ENCODE measurements around the gene ZNF526.
"Not testable (repeated sequence)": the region's sequence is repeated elsewhere in the genome, so short reads cannot be mapped to it uniquely, and the experiment has no call there.

ZNF526 gene

DNA sequence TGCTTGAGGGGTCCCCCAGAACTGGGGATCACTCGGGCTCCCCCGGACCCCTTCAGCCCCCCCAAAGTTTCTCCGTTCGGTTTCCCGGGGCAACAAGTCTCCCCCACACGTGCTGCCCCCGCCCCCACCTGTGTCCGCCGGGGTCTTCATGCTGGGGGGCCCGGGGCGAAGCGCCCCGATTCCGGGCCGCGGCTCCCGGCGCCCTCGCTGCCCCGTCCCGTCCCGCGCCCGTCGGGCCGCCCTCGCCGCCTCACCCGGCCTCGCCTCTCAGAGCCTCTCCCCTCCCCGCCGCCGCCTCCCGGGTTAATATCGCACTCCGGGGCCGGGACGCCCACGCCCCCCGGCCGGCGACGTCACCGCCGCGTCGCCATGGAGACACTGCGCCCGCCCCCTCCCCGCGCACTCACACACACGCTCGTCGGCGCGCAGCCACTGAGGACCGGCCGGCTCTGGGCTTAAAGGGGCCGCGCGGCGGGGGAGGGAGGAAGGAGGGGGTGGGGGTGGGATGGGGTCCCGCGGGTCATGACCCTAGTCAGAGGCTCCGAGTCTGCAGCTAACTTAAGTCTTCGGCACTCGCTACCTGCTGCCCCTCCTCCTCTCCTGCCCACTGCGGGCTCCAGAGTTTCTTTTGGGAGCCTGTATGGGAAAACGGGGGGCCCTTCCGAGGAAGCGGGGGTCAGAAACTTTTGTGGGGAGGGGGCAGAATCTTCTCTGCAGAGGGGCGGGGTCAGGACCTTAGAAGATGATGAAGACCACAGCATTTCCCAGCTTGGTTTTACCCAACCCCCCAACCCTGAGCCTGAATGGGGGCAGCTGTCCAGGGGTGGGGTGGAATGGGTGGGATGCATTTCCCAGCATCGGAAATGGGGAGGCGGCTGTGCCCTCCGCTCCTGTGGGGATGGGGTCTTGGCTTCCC is 35.0 kb downstream of the ZNF526 start, which contains the start of gene ERF:
ERF (minus strand) TSS at position 279 of the 916 bp plus-strand sequence; CDS start at position 150, 129 bp downstream.
- CTCF ChIA-PET: interaction anchor here (1.0 kb wide), 1 partner anchor 24 kb away, joined by 3 read pairs; no protein-coding TSS in a partner anchor
- POLR2A ChIA-PET (ENCODE audit: low non-redundant PET): no interaction called here
- H3K27ac ChIP-seq: peak within 1 kb of the TSS; percentile 98
- peak; percentile 91 for DNase-seq (ENCODE audit: low spot score)
- TF ChIP-seq, protein P1, sequence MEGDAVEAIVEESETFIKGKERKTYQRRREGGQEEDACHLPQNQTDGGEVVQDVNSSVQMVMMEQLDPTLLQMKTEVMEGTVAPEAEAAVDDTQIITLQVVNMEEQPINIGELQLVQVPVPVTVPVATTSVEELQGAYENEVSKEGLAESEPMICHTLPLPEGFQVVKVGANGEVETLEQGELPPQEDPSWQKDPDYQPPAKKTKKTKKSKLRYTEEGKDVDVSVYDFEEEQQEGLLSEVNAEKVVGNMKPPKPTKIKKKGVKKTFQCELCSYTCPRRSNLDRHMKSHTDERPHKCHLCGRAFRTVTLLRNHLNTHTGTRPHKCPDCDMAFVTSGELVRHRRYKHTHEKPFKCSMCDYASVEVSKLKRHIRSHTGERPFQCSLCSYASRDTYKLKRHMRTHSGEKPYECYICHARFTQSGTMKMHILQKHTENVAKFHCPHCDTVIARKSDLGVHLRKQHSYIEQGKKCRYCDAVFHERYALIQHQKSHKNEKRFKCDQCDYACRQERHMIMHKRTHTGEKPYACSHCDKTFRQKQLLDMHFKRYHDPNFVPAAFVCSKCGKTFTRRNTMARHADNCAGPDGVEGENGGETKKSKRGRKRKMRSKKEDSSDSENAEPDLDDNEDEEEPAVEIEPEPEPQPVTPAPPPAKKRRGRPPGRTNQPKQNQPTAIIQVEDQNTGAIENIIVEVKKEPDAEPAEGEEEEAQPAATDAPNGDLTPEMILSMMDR (conservative IDR thresholded peaks at IDR 0.05; ENCODE audit: low read depth): no peak

DNA sequence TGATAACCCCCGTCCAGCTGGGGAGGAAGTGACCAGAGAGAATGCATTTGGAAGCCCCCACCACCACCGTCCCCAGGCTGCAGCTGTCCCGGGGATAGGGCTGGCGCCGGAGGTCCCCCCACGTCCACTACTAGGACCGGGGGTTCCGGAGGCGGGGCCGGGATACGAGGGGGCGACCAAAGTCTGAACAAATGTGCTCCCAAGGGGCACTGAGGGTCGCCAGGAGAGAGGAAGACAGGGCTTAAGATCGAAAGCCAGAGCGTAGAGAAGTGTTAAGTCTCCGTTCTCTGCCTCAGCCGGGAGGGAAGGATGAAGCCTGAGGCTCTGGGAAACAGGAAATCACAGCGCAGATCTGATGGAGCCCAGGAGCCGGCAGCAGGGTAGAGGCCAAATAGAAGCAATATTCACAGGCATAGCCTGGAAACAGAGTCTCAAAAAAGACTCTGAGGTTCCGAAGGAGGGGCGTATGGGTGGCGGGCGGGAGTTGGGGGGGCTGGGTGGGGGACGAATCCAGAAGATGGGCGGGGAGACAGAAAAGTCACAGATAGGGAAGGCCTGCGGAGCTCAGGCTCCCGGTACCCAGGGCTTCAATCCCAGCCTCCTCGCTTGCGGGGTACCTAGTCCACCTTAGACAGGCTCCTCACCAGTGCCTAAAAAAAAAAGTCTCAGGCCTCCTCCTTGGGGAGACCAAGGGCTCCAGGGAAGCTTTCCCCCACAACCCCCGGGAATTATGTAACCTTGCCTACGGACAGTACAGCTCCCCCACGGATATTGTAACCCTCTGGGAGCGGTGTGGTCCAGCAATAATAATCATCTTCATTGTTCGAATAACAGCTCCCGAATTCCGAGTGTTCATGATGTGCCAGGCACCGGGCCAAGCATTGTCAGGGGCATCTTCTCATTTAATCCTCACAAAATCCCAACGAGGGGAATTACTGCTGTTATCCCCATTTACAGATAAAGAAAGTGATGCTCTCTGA is 35.9 kb downstream of the ZNF526 start:
- TF ChIP-seq, protein P1 (conservative IDR thresholded peaks at IDR 0.05; ENCODE audit: low read depth): no peak
- ChIA-PET POLR2A (ENCODE audit: low non-redundant PET) (no interaction called here), CTCF (interaction anchor here (1.0 kb wide), 1 partner anchor 23 kb away, joined by 3 read pairs; no protein-coding TSS in a partner anchor)
- peak overlapping the region; percentile 98 for H3K27ac ChIP-seq
- DNase-seq (ENCODE audit: low spot score): no peak

DNA sequence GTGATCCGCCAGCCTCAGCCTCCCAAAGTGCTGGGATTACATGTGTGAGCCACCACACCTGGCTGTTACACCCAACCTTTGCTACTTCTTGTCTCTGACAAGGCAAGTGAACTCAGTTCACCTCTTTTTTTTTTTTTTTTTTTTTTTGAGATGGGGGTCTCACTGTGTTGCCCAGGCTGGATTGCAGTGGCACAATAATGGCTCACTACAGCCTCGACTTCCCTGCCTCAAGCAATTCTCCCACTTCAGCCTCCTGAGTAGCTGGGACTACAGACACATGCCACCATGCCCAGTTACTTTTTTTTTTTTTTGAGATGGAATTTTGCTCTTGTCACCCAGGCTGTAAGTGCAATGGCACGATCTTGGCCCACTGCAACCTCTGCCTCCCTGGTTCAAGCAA is 37.7 kb downstream of the ZNF526 start:
- POLR2A ChIA-PET (ENCODE audit: low non-redundant PET): interaction anchor here (0.6 kb wide), 1 partner anchor 38 kb away, joined by 4 read pairs; no protein-coding TSS in a partner anchor
- H3K27ac ChIP-seq; DNase-seq (ENCODE audit: low spot score): not testable (repeated sequence)
- CTCF ChIA-PET: interaction anchor here (1.0 kb wide), 1 partner anchor 22 kb away, joined by 4 read pairs; no protein-coding TSS in a partner anchor

DNA sequence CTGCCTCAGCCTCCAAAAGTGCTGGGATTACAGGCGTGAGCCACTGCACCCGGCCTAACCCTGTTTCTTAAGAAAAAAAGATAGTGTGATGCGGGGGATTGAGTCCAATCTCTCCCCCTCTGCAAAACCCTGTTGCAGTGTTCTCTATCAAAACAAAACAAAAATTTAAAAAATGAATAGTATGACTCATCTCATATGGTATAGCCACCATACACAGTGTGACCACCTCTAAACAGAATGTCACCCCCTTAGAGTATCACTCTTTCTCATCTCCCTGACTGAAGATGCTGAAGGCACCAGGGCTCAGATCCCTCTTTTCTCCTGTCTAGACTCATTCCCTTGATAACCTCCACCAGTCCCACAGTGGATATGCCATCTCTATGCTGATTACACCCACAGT is 41.7 kb downstream of the ZNF526 start:
- DNase-seq (ENCODE audit: low spot score): no peak
- no peak overlapping the region for H3K27ac ChIP-seq
- POLR2A ChIA-PET (ENCODE audit: low non-redundant PET): no interaction called here
- TF ChIP-seq, protein P1 (conservative IDR thresholded peaks at IDR 0.05; ENCODE audit: low read depth): no peak
- CTCF ChIA-PET: interaction anchor here (0.9 kb wide), 1 partner anchor 18 kb away, joined by 3 read pairs; no protein-coding TSS in a partner anchor

DNA sequence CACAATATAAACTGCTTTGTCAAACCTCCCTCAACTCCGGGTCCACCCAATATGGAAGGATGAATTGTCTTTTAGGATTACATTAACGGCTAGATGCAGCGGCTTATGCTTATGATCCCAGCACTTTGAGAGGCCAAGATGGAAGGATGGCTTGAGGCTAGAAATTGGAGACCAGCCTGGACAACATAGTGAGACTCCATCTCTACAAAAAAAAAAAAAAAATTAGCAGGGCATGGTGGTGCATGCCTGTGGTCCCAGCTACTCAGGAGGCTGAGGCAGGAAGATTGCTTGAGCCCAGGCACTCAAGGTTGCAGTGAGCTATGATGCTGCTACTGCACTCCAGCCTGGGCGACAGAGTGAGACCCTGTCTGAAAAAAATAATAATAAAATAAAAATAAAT is 46.0 kb downstream of the ZNF526 start:
- H3K27ac ChIP-seq: peak overlapping the region; percentile 100
- POLR2A ChIA-PET (ENCODE audit: low non-redundant PET); DNase-seq (ENCODE audit: low spot score): not testable (repeated sequence)
- CTCF ChIA-PET: interaction anchor here (0.7 kb wide), 1 partner anchor 165 kb away, joined by 4 read pairs; no protein-coding TSS in a partner anchor

DNA sequence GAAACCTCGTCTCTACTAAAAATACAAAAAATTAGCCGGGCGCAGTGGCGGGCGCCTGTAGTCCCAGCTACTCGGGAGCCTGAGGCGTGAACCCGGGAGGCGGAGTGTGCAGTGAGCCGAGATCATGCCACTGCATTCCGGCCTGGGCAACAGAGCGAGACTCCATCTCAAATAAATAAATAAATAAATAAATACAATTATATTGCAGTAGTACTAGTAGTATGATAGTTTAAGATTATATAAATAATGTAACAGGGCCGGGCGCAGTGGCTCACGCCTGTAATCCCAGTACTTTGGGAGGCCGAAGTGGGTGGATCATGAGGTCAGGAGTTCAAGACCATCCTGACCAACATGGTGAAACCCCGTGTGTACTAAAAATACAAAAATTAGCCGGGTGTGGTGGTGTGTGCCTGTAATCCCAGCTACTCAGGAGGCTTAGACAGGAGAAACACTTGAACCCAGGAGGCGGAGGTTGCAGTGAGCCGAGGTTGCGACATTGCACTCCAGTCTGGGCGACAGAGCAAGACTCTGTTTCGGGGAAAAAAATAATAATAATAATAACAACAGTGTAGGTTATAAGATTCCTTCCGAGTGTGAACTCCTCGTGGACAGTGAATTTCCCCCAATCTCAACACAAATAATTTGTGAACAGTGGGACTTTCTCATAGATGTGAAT is 47.0 kb downstream of the ZNF526 start:
- DNase-seq (ENCODE audit: low spot score); CTCF ChIA-PET; POLR2A ChIA-PET (ENCODE audit: low non-redundant PET): not testable (repeated sequence)
- H3K27ac ChIP-seq: peak overlapping the region; percentile 100

DNA sequence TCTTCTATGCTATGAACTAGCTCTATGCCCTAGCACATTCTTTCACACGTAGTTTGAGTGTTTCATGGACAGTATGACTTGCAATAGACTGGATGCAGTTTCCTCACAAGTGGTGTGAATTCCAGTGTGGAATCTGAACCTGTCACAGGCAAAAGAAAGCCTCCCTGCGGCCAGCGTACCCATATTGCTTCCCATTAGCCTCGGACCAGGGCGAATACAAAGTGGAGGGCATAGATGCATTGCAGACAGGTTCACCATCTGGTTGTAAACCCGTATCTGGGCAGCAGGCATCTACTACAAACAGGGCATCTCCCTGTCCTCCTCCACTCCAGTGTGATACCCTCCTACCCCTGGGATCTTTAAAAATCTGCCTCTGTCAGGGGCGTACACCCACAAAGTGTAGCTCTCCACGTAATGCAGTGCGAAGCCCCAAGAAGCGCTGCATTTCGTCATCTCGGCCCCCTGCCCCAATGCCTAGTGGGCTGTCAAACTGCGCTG is 47.6 kb downstream of the ZNF526 start:
- no peak for DNase-seq (ENCODE audit: low spot score)
- peak overlapping the region; percentile 100 for H3K27ac ChIP-seq
- POLR2A ChIA-PET (ENCODE audit: low non-redundant PET): no interaction called here
- CTCF ChIA-PET: no interaction called here
- TF ChIP-seq, protein P1 (conservative IDR thresholded peaks at IDR 0.05; ENCODE audit: low read depth): no peak
